Lower leg skin (tissue), 4 donors: ENCODE results near the gene PDXDC1. TPM values are rescaled to one million over a fixed set of nuclear protein-coding genes. Genes with fewer than 3 reads are reported as not detected.
A peak's percentile ranks its signal among the peaks of the same experiment; 100 is the strongest.
"Not testable (repeated sequence)": the region's sequence is repeated elsewhere in the genome, so short reads cannot be mapped to it uniquely, and the experiment has no call there.

ENCODE experiments used
- DNase-seq, 2 donors: peaks; one replicate each; pipeline ENCODE4 v3.0.0-alpha.2; 2019; ENCODE audit warnings: low spot score in 2 of 2
- H3K4me3 ChIP-seq: fragments of 200-600 bp; sonication (generic); 2 replicates; pipeline ENCODE4 v1.5.1; 2017; ENCODE audit warnings: mild to moderate bottlenecking, low read depth; ENCODE audit not compliant: poor library complexity, severe bottlenecking
- WGBS, 2 donors: methylation state at CpG; one replicate each; pipeline ENCODE4 v1.1.5; 2018; 5-methylcytosine and 5-hydroxymethylcytosine counted together
- intact Hi-C: fragments of 100-400 bp; cut with DNase I; formaldehyde crosslinking; loops from one replicate; pipeline ENCODE4 v1.15.0; 2023; ENCODE audit warnings: low total_unique reads
- total RNA-seq, 4 donors: library from RNA; depleted of rRNA; stranded (reverse); fragments of >200 nt; gene quantifications; one replicate each; pipeline ENCODE4 v1.1.0, GENCODE V29; 2016

Gene PDXDC1
- total RNA-seq, 4 donors from 2014 or later: 38.2 to 63.0 (median 50.1) TPM

DNA sequence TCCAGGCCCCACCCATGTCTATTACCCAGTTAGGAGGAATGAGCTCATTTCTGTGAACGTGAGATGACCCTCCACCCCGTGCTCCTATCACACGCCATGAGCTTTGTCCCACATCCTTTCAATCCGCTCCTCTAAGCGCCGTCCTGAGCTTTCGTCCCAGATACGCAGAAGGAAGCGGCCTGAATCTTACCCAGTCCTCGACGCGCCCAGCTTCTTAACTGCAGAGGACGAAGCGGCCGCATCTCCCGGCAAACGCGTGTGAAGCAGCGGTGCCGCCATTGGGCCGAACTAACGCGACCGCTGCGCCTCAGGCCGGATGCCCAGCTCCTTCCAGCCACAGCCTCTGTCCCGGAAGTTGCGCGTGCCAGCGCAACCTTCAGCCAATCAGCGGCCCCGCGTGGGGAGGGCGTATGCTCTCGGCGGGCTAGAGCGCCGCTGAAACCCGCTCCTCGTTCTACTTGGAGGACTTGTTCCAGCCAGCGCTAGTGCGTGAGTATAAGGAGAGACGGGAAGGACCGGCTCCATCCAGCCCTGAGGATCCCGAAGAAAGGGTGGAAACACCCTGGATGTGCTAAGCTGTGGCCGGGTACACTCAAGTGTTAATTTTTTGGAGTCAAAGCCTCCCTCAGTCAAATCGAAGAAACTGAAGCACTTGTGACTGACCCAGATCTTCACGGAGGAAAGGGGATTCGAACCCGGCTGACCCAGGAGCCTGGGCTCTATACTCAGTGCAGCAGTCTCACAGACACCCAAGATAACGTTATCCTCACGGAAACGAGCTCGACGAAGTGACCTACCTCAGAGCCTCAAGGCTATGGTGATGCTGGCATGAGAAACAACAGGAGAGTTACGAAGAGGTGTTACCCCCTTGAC is 119.4 kb downstream of the PDXDC1 start, which contains the start of gene RRN3:
Gene RRN3, minus strand, starts transcription at position 318 of the 873 bp plus-strand sequence. Its CDS starts 39 bp downstream, at position 279.
- H3K4me3 ChIP-seq: peak within 1 kb of the TSS; percentile 25
- intact Hi-C loops: not testable (repeated sequence)
- 2 to 3% methylated on average over 47 to 49 of the region's 56 CpGs for WGBS, 2 donors
- DNase-seq: peak; percentile 91 to 98

DNA sequence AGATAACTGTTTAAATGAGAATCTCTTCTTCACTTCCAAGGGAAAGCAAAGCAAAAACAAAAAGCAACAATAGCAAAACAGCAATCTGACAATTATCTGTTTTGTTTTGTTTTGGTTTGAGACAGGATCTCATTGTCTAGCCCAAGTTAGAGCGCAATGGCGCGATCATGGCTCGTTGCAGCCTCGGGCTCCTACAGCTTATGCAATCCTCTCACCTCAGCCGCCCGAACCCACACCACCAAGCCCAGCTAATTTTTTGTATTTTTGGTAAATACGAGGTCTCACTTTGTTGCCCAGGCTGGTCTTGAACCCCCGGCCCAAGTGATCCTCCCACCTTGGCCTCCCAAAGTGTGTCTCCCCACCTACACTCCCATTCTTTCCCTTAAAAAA is 121.8 kb downstream of the PDXDC1 start:
- intact Hi-C loops, H3K4me3 ChIP-seq, DNase-seq: not testable (repeated sequence)
- WGBS, 2 donors: 83 to 86% methylated on average over 9 of the region's 9 CpGs

- DNase-seq, intact Hi-C loops, H3K4me3 ChIP-seq: not testable (repeated sequence)
- 68 to 84% methylated on average over 2 of the region's 2 CpGs for WGBS, 2 donors
Measured at GRCh38 chr16:15099366-15099909, 124.6 kb downstream of the PDXDC1 start.

- H3K4me3 ChIP-seq, intact Hi-C loops, DNase-seq: not testable (repeated sequence)
- WGBS, 2 donors: 84 to 85% methylated on average over 5 of the region's 5 CpGs
Measured at GRCh38 chr16:15100372-15100987, 125.7 kb downstream of the PDXDC1 start.

- intact Hi-C loops, H3K4me3 ChIP-seq: not testable (repeated sequence)
- 94 to 97% methylated on average over 20 to 24 of the region's 48 CpGs for WGBS, 2 donors
- peak in 1 of 2 donors; percentile 50 for DNase-seq
Measured at GRCh38 chr16:15127641-15128425, 153.0 kb downstream of the PDXDC1 start.

DNA sequence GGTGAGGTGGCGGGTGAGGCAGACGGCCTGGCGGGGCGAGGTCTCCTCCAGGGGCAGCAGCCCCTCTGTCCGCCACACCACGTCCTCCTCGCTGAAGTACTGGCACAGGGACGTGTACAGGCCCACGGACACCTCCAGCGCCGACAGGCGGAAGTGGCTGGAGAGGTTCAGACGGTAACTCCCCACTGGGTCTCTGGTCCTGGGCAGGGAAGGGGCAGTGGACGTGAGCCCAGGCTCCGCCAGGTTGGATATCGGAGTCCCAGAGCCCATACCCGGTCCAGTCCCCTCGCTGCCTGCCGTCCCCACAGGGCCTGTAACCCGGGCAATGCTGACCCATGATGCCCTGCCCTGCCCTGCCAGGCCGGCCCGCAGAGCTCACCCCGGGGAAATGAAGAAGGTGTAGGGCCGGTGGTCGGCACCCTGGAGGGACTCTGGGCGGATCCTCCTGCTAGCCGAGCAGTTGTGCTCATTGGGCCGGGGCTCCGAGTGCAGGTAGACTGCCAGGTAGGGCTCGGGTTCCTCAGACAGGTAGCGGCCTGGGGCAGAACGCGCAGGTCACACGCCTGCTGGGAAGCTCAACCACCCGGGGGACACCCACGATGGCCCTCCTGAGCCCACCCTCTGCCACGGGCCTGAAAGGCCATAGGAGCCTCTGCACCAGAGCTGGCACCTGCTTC is 155.6 kb downstream of the PDXDC1 start:
- 91 to 93% methylated on average over 3 to 16 of the region's 37 CpGs for WGBS, 2 donors
- intact Hi-C loops, H3K4me3 ChIP-seq: not testable (repeated sequence)
- DNase-seq: peak in 1 of 2 donors; percentile 76

- peak in 1 of 2 donors; percentile 61 for DNase-seq
- 93% methylated on average over 15 to 27 of the region's 51 CpGs for WGBS, 2 donors
- intact Hi-C loops, H3K4me3 ChIP-seq: not testable (repeated sequence)
Measured at GRCh38 chr16:15130943-15131700, 156.3 kb downstream of the PDXDC1 start.

DNA sequence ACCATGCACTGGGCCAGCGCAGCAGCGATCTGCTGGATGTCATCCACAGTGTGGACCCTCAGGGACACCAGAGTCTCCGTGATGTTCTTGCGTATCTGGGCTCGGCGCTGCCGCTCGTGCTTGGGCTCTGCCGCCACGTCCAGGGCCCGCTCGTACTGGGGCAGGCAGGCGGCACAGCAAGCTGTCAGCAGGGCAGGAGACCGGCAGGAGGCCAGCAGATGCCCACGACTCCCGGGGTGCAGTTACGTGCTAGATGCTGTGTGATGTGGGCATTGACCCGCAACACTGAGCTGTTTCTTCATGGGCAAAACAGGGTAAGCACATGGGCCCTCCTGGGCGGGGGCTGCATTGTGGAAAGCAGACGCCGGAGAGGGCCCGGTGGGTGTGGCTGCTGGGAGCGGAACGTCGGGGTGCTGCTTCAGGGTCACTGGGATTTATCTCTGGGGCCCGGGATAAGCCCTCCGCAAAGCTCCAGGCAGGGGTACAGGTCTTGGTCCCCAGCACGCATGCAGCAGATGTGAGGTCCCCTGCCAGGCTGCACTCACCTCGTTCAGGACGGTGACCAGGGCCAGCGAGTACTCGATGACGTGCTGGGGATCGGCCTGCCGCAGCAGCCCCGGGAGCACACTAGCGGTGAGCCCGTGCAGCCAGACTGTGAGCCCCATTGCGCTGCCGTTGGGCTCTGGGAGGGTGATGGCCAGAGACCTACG is 158.0 kb downstream of the PDXDC1 start:
- intact Hi-C loops, H3K4me3 ChIP-seq, DNase-seq: not testable (repeated sequence)
- WGBS, 2 donors: 98% methylated on average over 8 of the region's 41 CpGs; no CpG with 5 or more reads in 1 of the 2 donors

DNA sequence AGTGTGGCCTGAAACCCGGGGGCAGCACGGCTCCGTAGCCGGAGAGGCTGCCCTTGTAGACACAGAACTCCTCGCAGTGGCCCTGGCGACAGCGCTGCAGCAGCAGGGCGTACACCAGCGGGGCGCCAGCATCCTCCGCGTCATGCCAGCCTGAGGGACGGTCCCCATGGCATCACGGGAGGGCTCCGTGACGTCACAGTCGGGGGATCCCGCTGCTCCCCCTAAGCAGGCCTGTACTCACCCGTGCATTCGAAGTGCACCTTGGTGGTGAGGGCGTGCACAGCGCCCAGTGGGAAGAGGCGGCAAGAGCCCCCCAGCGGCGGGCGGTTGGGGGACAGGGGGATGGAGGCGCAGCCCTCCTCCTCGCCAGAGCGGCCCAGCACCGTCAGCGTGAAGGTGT is 158.7 kb downstream of the PDXDC1 start:
- H3K4me3 ChIP-seq, intact Hi-C loops, DNase-seq: not testable (repeated sequence)
- 85 to 96% methylated on average over 4 to 9 of the region's 31 CpGs for WGBS, 2 donors

DNA sequence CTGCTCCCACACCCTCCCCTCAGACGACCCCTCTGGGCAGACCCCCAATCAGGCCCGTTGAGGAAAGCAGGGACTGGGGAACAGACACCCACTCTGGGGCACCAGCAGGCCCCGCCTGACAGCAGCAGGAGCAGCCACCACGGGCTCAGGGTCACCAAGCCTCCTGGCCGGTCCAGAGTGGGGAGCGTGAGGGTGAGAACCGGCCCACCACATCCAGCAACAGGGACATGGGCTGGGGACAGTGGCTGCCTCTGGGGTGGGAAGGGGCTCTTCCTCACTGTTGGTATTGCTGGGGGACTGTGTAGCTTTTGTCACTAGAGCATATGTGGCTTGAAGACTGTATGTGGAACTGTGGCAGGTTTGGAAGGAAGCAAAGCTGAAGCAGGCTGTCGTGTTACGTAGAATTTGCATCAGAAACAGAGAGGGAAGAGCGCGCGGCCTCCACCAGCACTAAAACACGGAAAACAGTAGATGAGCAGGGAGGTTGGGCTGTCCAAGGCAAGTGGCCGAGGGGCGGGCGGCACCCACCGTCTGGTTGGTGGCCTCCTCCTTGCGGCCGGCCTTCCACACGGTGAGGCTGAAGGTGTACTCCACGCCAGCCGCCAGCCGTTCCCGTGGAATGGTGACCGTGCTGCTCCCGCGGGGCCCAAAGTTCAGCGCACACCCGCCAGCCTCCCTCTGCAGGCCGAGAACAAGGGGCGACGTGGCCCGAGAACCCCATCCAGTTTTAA is 160.1 kb downstream of the PDXDC1 start:
- 92 to 93% methylated on average over 5 to 13 of the region's 33 CpGs for WGBS, 2 donors
- intact Hi-C loops, DNase-seq, H3K4me3 ChIP-seq: not testable (repeated sequence)

- DNase-seq, intact Hi-C loops, H3K4me3 ChIP-seq: not testable (repeated sequence)
- WGBS, 2 donors: 62 to 100% methylated on average over 5 to 26 of the region's 50 CpGs
Measured at GRCh38 chr16:15135483-15136360, 160.9 kb downstream of the PDXDC1 start.
